HL-60 (cell line): Measurements from ENCODE around the gene LIMK1.

ENCODE experiments used
- GABPA ChIP-seq: IDR thresholded peaks from 2 replicates; pipeline ENCODE4 v1.6.1; 2012; ENCODE audit warnings: low read depth
- POLR2AphosphoS5 ChIP-seq: IDR thresholded peaks from 2 replicates; pipeline ENCODE4 v1.6.1; 2012; ENCODE audit warnings: low read depth
- SPI1 ChIP-seq: IDR thresholded peaks from 2 replicates; pipeline ENCODE4 v1.6.1; 2012; ENCODE audit warnings: low read depth, mild to moderate bottlenecking, borderline replicate concordance
- TF ChIP-seq, protein P1 (sequence below): IDR thresholded peaks from one replicate; pipeline ENCODE4 v1.5.1; 2011; ENCODE audit warnings: low read length, control low read depth, inconsistent platforms; ENCODE audit not compliant: insufficient read depth
- TF ChIP-seq, protein P2 (sequence below): IDR thresholded peaks from 2 replicates; pipeline ENCODE4 v1.6.1; 2012; ENCODE audit warnings: low read depth; ENCODE audit not compliant: insufficient replicate concordance

DNA sequence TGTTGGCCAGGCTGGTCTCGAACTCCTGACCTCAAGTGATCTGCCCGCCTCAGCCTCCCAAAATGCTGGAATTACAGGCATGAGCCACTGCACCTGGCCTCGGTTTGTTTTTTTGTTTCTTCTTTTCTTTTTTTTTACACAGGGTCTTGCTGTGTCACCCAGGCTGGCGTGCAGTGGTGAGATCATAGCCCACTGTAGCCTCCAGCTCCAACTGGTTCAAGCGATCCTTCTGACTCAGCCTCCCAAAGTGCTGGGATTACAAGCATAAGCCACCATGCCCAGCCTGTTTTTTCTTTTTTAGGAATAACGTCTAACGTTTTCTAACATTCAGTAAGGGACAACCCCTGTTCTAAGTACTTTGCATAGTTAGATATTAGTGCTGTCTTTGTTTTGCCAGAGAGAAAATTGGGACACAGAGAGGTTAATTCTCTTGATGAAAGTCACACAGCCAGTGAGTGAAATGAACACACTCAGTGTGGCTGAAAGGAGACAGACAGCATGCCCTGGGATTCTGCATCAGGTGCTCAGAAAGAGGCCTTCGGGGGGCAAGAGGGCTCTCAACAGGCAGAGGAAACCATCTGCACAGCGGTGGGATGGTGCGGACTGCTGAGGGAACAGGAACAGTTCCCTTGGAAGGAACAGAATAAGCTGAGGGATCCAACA lies 4.3 kb downstream of the LIMK1 start:
- TF ChIP-seq, protein P1, sequence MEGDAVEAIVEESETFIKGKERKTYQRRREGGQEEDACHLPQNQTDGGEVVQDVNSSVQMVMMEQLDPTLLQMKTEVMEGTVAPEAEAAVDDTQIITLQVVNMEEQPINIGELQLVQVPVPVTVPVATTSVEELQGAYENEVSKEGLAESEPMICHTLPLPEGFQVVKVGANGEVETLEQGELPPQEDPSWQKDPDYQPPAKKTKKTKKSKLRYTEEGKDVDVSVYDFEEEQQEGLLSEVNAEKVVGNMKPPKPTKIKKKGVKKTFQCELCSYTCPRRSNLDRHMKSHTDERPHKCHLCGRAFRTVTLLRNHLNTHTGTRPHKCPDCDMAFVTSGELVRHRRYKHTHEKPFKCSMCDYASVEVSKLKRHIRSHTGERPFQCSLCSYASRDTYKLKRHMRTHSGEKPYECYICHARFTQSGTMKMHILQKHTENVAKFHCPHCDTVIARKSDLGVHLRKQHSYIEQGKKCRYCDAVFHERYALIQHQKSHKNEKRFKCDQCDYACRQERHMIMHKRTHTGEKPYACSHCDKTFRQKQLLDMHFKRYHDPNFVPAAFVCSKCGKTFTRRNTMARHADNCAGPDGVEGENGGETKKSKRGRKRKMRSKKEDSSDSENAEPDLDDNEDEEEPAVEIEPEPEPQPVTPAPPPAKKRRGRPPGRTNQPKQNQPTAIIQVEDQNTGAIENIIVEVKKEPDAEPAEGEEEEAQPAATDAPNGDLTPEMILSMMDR = no peak
- TF ChIP-seq, protein P2, sequence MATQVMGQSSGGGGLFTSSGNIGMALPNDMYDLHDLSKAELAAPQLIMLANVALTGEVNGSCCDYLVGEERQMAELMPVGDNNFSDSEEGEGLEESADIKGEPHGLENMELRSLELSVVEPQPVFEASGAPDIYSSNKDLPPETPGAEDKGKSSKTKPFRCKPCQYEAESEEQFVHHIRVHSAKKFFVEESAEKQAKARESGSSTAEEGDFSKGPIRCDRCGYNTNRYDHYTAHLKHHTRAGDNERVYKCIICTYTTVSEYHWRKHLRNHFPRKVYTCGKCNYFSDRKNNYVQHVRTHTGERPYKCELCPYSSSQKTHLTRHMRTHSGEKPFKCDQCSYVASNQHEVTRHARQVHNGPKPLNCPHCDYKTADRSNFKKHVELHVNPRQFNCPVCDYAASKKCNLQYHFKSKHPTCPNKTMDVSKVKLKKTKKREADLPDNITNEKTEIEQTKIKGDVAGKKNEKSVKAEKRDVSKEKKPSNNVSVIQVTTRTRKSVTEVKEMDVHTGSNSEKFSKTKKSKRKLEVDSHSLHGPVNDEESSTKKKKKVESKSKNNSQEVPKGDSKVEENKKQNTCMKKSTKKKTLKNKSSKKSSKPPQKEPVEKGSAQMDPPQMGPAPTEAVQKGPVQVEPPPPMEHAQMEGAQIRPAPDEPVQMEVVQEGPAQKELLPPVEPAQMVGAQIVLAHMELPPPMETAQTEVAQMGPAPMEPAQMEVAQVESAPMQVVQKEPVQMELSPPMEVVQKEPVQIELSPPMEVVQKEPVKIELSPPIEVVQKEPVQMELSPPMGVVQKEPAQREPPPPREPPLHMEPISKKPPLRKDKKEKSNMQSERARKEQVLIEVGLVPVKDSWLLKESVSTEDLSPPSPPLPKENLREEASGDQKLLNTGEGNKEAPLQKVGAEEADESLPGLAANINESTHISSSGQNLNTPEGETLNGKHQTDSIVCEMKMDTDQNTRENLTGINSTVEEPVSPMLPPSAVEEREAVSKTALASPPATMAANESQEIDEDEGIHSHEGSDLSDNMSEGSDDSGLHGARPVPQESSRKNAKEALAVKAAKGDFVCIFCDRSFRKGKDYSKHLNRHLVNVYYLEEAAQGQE = no peak
- TF ChIP-seq POLR2AphosphoS5 (no peak), SPI1 (no peak), GABPA (no peak)
